ENCODE data around the gene PNLIPRP2. TPM values are rescaled to one million over a fixed set of nuclear protein-coding genes. Genes with fewer than 3 reads are reported as not detected.

The PNLIPRP2 gene
- not detected in 2 replicates for total RNA-seq

DNA sequence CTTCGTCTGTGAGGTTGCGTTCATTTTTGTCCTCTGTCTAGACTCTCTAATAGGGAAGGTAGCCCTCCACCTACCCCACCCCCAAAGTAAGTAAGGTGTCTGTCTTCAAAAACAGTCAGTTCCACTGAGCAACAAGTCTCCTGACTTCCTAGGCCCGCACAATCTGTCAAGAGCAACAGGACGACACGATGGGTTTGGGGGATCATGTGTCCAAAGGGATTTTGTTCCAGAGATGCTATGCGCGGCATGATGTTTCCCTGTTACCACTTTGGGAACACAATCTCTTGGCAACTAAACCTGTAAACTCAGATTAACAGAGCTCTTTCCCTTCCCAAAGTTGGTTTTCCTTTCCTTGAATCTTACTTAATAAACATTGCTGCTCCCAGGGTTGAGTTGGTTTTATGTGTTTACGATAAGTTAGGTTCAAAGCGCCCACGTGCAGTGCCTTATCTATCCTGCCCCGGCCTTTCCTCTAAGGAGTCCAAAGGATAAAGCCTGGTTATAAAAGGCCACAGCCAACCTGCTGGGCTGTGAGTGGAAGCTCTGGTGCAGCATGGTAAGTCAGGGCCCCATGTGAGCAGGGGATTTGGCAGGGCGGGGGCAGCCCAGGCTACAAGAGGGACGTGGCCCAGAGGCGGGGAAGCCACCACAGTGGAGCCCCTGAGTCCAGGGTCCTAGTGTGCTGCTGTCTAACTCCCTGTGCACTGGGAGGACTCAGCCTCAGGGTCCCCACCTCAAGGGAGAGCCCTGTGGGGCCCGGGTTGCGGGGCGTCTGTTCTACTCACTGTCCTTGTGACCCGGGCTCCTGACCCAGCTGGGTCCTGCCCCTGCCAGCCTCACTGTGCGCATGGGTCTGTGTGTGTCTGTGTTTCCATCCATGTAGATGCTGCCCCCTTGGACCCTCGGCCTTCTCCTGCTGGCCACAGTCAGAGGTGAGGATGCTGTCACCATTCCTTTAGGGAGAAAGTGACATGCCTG, at the start of gene PNLIPRP2:
Gene PNLIPRP2, plus strand, starts transcription at position 531 of the 978 bp plus-strand sequence.

DNA sequence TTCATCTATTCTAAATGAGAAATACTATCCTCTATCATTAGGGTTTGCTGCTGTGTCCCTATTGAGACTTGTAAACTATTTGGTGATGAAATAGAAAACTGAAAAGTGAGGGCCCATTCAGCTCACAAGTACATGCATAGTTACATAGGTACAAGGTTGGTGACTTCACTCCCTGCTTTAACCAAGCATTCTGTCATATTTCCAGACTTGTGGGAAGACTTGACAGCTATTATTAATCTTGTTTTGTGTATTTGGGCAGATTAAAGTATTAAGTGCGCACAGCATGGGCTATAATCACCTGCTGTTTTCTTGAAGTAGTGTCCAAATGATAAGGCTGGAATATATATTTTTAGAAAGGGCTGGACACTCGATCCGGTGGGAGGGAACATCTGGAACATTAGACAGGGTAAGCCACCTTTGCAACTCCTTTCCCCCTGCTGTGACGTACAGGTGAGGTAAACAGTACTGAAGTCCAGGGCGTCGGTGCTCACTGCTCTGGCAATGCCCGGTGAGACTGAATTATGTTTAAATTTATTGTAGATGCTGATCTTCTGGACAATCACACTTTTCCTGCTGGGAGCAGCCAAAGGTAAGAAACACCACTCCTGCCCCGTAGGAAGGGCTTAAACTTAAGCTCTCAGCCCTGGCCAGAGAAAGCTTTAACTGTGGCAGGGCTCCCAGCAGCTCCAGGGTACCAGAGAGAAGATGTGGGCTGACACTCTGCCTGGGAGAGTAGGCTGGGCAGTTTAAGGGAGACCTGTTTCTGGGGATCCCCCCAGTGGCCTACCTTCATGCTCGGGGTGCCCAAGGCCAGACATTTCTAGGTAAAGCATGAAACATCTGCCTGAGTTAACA, 29.9 kb upstream of the PNLIPRP2 start, which contains the start of gene PNLIPRP1:
Gene PNLIPRP1, plus strand, starts transcription at position 370 of the 855 bp plus-strand sequence. Its CDS starts 171 bp downstream, at position 541.

Other genes with a start within 250 kb of the PNLIPRP2 start
- 0.12 TPM in 1 of 2 replicates, not detected in the other for gene PNLIPRP3, start 193.1 kb upstream of the PNLIPRP2 start, total RNA-seq
- gene PNLIP, start 75.0 kb upstream of the PNLIPRP2 start, total RNA-seq, result not detected in 2 replicates
- gene PNLIPRP1, start 30.0 kb upstream of the PNLIPRP2 start, total RNA-seq, result not detected in 2 replicates
- 11.3 and 11.8 TPM in 2 replicates for gene HSPA12A, start 121.6 kb downstream of the PNLIPRP2 start, total RNA-seq
- gene ENO4, start 228.5 kb downstream of the PNLIPRP2 start, total RNA-seq, result 0.97 and 1.3 TPM in 2 replicates

Measured in hair follicle dermal papilla cell (primary cell).